HepG2 (cell line): Measurements from ENCODE around the gene SEC31B. TPM values are rescaled to one million over a fixed set of nuclear protein-coding genes. Genes with fewer than 3 reads are reported as not detected.

ENCODE experiments used
- CBFB ChIP-seq: sonication (generic); formaldehyde crosslinking; IDR thresholded peaks from 2 replicates; pipeline ENCODE4 v1.4.0; 2020; ENCODE audit warnings: missing genetic modification reagents
- RNF2 ChIP-seq: fragments of 450-650 bp; conservative IDR thresholded peaks from 2 replicates; pipeline ENCODE4 v1.6.1; 2016; ENCODE audit warnings: low read depth
- TCF12 ChIP-seq, 2 experiments: fragments of 450-650 bp in 1 of 2; sonication (generic) in 1 of 2; formaldehyde crosslinking in 1 of 2; IDR thresholded peaks; 2 replicates each; pipeline versions ENCODE4 v1.6.1 to v1.8.0; 2017 to 2022; ENCODE audit warnings: antibody characterized with exemption in 1 of 2, mild to moderate bottlenecking in 1 of 2, missing genetic modification reagents in 1 of 2, moderate library complexity in 1 of 2
- ZNF292 ChIP-seq: sonication (generic); formaldehyde crosslinking; IDR thresholded peaks from 2 replicates; pipeline ENCODE4 v1.8.1; 2022; ENCODE audit warnings: mild to moderate bottlenecking, low read depth, missing genetic modification reagents, borderline replicate concordance
- ZNF768 ChIP-seq: sonication (generic); formaldehyde crosslinking; IDR thresholded peaks from 2 replicates; pipeline ENCODE4 v1.4.0; 2020; ENCODE audit warnings: missing genetic modification reagents
- ZSCAN20 ChIP-seq: sonication (generic); formaldehyde crosslinking; IDR thresholded peaks from 2 replicates; pipeline ENCODE4 v1.4.0; 2020; ENCODE audit warnings: missing genetic modification reagents, mild to moderate bottlenecking, borderline replicate concordance
- polyA plus RNA-seq, 8 experiments: library from polyadenylated mRNA; depleted of rRNA in 3 of 8; stranded (reverse) in 7 of 8; unstranded in 1 of 8; fragments of >200 nt; fragmentation: Illumina TruSeq in 4 of 8; extraction: Trizol in 4 of 8; gene quantifications; 2 replicates each; pipeline versions ENCODE4 v1.2.1 to v1.2.3, GENCODE V29; 2011 to 2016; ENCODE audit warnings: low read depth in 4 of 8, missing spikeins in 1 of 8, mixed read lengths in 1 of 8; ENCODE audit not compliant: insufficient read depth in 1 of 8
- total RNA-seq, 5 experiments: library from RNA; depleted of rRNA; stranded (reverse); fragments of >200 nt; fragmentation: Illumina TruSeq; extraction: Trizol; gene quantifications; 2 replicates each; pipeline ENCODE4 v1.2.3, GENCODE V29; 2016; ENCODE audit warnings: low read depth in 1 of 5
- TF ChIP-seq, protein P1 (sequence below): sonication (generic); formaldehyde crosslinking; IDR thresholded peaks from 2 replicates; pipeline ENCODE4 v1.4.0; 2020; ENCODE audit warnings: missing genetic modification reagents
- TF ChIP-seq, protein P2 (sequence below): sonication (generic); formaldehyde crosslinking; IDR thresholded peaks from 2 replicates; pipeline ENCODE4 v1.8.1; 2023; ENCODE audit warnings: missing genetic modification reagents, inconsistent platforms, borderline replicate concordance
- TF ChIP-seq, protein P3 (sequence below): sonication (generic); formaldehyde crosslinking; IDR thresholded peaks from 2 replicates; pipeline ENCODE4 v1.4.0; 2020; ENCODE audit warnings: missing genetic modification reagents

Gene SEC31B
- total and polyA plus RNA-seq, 2 of the 13 experiments (the other 11 are each of a cell fraction or from before 2014, with no cell fraction given) = 2.0 to 8.3 TPM

DNA sequence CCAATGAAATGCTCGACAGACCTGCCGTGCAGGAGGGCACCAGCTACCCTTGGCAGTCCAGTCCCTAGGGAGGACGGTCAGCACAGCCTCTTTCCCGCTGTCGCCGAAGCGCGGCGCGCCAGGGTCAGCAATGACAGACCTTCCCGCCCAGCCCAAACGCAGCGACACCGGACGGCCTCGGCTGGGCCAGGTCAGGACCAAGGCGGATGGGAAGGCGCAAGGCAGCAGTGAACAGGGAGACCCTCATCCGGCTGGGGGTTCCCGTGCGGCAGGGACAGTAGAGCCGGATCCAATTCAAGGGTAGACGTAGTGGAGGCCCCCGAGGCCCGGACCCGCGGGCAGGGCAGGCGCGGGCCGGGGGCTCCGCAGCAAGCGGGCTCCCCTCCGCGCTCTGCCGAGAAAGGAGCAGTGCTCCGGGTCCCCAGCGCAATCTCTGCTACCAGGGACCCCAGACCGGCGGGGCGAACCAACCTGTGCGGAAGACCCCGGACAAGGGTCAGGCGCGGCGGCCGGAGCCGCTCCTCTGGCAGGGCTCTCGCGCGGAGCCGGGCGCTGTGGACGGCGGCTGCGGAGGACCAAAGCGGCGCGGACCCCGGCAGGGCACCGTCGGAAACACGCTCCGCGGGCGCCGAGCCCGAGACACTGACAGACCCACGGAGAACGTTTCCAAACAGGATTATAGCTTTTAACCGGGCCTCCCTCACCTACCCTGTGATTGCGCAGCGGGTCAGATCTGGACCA, at the start of gene SEC31B (continued):
- TF ChIP-seq TCF12 (IDR thresholded peaks at IDR 0.05) (no peak), TCF12 (CRISPR knock-in tag; IDR thresholded peaks at IDR 0.05) (peak; percentile 78; the same call in 1 of the 2 replicates), RNF2 (no peak), ZNF292 (CRISPR knock-in tag) (peak; percentile 0; the same call in 1 of the 2 replicates), ZSCAN20 (CRISPR knock-in tag) (peak; percentile 63; the same call in 1 of the 2 replicates), CBFB (CRISPR knock-in tag) (no peak), ZNF768 (CRISPR knock-in tag) (peak; percentile 58; the same call in 1 of the 2 replicates)
- TF ChIP-seq, protein P1, sequence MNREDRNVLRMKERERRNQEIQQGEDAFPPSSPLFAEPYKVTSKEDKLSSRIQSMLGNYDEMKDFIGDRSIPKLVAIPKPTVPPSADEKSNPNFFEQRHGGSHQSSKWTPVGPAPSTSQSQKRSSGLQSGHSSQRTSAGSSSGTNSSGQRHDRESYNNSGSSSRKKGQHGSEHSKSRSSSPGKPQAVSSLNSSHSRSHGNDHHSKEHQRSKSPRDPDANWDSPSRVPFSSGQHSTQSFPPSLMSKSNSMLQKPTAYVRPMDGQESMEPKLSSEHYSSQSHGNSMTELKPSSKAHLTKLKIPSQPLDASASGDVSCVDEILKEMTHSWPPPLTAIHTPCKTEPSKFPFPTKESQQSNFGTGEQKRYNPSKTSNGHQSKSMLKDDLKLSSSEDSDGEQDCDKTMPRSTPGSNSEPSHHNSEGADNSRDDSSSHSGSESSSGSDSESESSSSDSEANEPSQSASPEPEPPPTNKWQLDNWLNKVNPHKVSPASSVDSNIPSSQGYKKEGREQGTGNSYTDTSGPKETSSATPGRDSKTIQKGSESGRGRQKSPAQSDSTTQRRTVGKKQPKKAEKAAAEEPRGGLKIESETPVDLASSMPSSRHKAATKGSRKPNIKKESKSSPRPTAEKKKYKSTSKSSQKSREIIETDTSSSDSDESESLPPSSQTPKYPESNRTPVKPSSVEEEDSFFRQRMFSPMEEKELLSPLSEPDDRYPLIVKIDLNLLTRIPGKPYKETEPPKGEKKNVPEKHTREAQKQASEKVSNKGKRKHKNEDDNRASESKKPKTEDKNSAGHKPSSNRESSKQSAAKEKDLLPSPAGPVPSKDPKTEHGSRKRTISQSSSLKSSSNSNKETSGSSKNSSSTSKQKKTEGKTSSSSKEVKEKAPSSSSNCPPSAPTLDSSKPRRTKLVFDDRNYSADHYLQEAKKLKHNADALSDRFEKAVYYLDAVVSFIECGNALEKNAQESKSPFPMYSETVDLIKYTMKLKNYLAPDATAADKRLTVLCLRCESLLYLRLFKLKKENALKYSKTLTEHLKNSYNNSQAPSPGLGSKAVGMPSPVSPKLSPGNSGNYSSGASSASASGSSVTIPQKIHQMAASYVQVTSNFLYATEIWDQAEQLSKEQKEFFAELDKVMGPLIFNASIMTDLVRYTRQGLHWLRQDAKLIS (CRISPR knock-in tag) = no peak
- TF ChIP-seq, protein P2, sequence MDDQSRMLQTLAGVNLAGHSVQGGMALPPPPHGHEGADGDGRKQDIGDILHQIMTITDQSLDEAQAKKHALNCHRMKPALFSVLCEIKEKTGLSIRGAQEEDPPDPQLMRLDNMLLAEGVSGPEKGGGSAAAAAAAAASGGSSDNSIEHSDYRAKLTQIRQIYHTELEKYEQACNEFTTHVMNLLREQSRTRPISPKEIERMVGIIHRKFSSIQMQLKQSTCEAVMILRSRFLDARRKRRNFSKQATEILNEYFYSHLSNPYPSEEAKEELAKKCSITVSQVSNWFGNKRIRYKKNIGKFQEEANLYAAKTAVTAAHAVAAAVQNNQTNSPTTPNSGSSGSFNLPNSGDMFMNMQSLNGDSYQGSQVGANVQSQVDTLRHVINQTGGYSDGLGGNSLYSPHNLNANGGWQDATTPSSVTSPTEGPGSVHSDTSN (CRISPR knock-in tag) = no peak
- TF ChIP-seq, protein P3, sequence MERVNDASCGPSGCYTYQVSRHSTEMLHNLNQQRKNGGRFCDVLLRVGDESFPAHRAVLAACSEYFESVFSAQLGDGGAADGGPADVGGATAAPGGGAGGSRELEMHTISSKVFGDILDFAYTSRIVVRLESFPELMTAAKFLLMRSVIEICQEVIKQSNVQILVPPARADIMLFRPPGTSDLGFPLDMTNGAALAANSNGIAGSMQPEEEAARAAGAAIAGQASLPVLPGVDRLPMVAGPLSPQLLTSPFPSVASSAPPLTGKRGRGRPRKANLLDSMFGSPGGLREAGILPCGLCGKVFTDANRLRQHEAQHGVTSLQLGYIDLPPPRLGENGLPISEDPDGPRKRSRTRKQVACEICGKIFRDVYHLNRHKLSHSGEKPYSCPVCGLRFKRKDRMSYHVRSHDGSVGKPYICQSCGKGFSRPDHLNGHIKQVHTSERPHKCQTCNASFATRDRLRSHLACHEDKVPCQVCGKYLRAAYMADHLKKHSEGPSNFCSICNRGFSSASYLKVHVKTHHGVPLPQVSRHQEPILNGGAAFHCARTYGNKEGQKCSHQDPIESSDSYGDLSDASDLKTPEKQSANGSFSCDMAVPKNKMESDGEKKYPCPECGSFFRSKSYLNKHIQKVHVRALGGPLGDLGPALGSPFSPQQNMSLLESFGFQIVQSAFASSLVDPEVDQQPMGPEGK (CRISPR knock-in tag) = peak; percentile 45; the same call in 1 of the 2 replicates
